ENCODE data around the gene VTA1.

- TF ChIP-seq, protein P1, sequence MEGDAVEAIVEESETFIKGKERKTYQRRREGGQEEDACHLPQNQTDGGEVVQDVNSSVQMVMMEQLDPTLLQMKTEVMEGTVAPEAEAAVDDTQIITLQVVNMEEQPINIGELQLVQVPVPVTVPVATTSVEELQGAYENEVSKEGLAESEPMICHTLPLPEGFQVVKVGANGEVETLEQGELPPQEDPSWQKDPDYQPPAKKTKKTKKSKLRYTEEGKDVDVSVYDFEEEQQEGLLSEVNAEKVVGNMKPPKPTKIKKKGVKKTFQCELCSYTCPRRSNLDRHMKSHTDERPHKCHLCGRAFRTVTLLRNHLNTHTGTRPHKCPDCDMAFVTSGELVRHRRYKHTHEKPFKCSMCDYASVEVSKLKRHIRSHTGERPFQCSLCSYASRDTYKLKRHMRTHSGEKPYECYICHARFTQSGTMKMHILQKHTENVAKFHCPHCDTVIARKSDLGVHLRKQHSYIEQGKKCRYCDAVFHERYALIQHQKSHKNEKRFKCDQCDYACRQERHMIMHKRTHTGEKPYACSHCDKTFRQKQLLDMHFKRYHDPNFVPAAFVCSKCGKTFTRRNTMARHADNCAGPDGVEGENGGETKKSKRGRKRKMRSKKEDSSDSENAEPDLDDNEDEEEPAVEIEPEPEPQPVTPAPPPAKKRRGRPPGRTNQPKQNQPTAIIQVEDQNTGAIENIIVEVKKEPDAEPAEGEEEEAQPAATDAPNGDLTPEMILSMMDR (optimal IDR thresholded peaks at IDR 0.05 in 1 of 3, IDR thresholded peaks at IDR 0.05 in 1 of 3, conservative IDR thresholded peaks at IDR 0.05 in 1 of 3; ENCODE audit: extremely low read depth in 1 of 3, insufficient read depth in 2 of 3, low read length in 3 of 3) = no peak
- no peak for TF ChIP-seq EZH2 (IDR thresholded peaks at IDR 0.05; ENCODE audit: low read length)
These were observed 95.2 kb downstream of the VTA1 start for GRCh38 chr6:142242269-142242668.
